Astrocyte (in vitro differentiated cells and primary cell): ENCODE results near the gene FHAD1.

Source experiments
- EZH2 ChIP-seq: IDR thresholded peaks from 2 replicates; pipeline ENCODE4 v1.6.1; 2012; ENCODE audit warnings: mild to moderate bottlenecking, low read length, inconsistent platforms; ENCODE audit not compliant: insufficient read depth
- TF ChIP-seq, protein P1 (sequence below): IDR thresholded peaks from 2 replicates; pipeline ENCODE4 v1.5.1; 2011; ENCODE audit warnings: low read depth, mild to moderate bottlenecking, inconsistent platforms, low read length, moderate library complexity; ENCODE audit not compliant: insufficient read depth

DNA sequence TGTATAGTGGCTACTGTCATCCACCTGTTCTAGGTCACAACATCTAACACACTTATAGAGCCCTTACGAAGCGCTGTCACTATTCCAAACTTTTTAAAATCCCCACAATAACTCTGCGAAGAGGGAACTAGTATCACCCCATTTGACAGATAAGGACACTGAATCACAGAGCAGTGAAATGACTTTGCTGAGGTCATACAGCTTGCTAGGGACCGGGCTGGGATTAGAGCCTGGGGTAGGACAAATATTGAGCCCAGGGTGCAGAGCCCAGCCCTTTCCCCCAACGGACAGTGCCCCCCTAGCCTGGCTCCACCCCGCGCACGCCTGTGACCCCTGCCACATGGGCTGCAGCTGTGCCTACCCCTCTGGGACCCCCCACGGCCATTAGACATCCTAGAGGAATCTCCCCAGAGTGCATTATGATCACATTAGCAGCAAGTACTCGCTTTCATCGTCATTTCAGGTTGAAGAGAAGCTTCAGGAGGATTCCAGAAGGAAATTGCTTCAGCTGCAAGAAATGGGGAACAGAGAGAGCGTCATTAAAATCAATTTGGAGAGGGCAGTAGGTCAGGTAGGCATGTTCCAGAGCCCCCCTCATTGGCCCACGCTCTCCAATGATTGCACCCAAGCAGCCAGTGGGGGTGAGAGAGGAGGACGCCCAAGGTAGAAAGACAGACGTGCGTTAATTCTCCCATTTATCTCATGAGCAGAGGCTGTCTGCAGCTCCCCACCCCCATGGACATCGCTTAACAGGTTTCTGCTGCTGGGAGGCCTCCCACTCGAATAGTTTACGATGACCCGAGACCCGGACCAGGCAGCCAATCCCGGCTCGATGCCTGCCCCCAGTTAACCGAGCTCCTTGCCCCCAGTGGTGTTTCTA lies 77.2 kb downstream of the FHAD1 start:
- TF ChIP-seq, protein P1, sequence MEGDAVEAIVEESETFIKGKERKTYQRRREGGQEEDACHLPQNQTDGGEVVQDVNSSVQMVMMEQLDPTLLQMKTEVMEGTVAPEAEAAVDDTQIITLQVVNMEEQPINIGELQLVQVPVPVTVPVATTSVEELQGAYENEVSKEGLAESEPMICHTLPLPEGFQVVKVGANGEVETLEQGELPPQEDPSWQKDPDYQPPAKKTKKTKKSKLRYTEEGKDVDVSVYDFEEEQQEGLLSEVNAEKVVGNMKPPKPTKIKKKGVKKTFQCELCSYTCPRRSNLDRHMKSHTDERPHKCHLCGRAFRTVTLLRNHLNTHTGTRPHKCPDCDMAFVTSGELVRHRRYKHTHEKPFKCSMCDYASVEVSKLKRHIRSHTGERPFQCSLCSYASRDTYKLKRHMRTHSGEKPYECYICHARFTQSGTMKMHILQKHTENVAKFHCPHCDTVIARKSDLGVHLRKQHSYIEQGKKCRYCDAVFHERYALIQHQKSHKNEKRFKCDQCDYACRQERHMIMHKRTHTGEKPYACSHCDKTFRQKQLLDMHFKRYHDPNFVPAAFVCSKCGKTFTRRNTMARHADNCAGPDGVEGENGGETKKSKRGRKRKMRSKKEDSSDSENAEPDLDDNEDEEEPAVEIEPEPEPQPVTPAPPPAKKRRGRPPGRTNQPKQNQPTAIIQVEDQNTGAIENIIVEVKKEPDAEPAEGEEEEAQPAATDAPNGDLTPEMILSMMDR: no peak
- no peak for TF ChIP-seq EZH2
